ENCODE data around the gene CAVIN4.
A peak's percentile ranks its signal among the peaks of the same experiment; 100 is the strongest.

CAVIN4 gene

DNA sequence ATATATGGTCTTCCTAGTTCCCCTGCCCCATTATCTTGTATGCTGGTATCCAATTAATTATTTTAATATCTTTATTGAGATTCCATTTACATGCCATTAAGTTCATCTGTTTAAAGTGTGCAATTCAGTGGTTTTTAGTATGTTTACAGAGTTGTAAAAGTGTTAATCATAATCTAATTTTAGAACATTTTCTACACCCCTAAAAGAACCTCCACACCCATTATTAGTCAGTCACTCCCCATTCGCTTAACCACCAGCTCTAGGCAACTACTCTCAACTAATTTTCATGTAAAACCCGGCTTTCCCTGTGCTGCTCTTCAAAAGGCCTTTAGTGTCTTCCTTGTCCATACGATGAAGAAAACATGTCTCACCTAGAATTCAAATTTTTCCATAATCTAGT is 20.8 kb upstream of the CAVIN4 start:
- Mint-ChIP-seq H3K27me3 (ENCODE audit: low read depth, poor library complexity) (no peaks in the 10 kb centered on the region), H3K4me3 (no peak overlapping the region), H3K27ac (no peak overlapping the region), H3K9me3 (no peaks in the 10 kb centered on the region), H3K4me1 (no peaks in the 10 kb centered on the region), H3K36me3 (ENCODE audit: low read depth) (peaks cover 39% of the 10 kb centered on the region)
- TF ChIP-seq, protein P1, sequence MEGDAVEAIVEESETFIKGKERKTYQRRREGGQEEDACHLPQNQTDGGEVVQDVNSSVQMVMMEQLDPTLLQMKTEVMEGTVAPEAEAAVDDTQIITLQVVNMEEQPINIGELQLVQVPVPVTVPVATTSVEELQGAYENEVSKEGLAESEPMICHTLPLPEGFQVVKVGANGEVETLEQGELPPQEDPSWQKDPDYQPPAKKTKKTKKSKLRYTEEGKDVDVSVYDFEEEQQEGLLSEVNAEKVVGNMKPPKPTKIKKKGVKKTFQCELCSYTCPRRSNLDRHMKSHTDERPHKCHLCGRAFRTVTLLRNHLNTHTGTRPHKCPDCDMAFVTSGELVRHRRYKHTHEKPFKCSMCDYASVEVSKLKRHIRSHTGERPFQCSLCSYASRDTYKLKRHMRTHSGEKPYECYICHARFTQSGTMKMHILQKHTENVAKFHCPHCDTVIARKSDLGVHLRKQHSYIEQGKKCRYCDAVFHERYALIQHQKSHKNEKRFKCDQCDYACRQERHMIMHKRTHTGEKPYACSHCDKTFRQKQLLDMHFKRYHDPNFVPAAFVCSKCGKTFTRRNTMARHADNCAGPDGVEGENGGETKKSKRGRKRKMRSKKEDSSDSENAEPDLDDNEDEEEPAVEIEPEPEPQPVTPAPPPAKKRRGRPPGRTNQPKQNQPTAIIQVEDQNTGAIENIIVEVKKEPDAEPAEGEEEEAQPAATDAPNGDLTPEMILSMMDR (IDR thresholded peaks at IDR 0.05): no peak
- DNase-seq: no peak

DNA sequence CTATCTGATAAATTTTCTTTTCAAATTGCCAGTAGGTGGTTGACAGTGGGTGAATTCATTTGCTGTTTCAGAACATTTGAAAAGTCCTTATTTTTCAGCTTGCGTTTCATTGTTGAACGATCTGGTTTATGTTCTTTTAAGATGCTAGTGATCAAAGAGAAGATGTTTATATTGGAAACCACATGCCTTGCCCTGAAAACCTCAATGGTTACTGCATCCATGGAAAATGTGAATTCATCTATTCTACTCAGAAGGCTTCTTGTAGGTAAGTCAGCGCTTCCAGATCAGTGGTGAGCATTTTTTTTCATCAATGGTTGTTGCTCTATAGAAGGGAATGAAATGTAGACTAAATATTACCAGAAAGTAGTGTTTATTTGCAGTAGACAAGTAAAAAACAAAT is 16.6 kb upstream of the CAVIN4 start:
- DNase-seq: no peak
- Mint-ChIP-seq H3K4me3 (no peak overlapping the region), H3K9me3 (no peaks in the 10 kb centered on the region), H3K27me3 (ENCODE audit: low read depth, poor library complexity) (no peaks in the 10 kb centered on the region), H3K36me3 (ENCODE audit: low read depth) (peaks cover 42% of the 10 kb centered on the region), H3K4me1 (no peaks in the 10 kb centered on the region), H3K27ac (no peak overlapping the region)
- TF ChIP-seq, protein P1 (IDR thresholded peaks at IDR 0.05): no peak

DNA sequence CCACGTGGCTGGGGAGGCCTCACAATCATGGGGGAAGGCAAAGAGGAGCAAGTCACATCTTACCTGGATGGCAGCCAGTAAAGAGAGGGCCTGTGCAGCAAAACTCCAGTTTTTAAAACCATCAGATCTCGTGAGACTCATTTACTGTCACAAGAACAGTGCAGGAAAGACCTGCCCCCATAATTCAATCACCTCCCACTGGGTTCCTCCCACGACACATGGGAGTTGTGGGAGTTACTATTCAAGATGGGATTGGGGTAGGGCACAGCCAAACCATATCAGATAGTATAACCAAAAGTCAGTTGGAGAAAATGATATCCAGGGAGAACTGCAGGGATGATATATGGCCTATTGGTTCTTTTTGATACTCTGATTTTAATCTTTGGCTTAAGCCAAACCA is 10.0 kb upstream of the CAVIN4 start:
- Mint-ChIP-seq H3K27ac (no peak overlapping the region), H3K4me3 (no peak overlapping the region), H3K27me3 (ENCODE audit: low read depth, poor library complexity) (no peaks in the 10 kb centered on the region), H3K9me3 (peaks cover 8% of the 10 kb centered on the region), H3K4me1 (no peaks in the 10 kb centered on the region), H3K36me3 (ENCODE audit: low read depth) (peaks cover 13% of the 10 kb centered on the region)
- DNase-seq: no peak
- TF ChIP-seq, protein P1 (IDR thresholded peaks at IDR 0.05): no peak

DNA sequence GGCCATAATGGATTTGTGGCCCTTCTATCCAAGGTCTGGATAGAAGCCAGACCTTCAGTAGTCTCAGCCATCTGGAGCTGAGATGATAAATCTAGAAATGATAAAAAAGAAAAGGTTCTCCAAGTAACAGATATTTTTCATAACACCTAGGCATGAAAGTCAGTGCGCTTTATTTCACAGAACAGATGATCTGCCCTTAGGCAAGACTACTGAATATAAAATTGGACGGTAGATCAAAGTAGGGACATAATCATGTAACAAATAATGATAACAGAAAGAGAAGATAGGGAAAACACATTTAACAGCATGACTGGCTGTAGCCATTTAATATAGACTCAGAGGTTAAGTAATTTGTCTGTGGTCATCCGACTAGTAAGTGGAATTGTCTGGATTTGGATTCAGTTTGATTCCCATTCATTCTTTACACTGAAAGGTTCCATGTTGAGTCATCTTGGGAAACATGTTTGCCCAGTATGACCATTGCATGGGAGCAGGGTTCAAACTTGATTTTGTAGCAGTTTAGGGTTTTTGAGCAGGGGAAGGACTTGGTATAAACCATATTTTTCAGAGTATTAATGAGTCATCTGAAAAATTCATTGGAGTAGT is 4.1 kb upstream of the CAVIN4 start:
- no peak for DNase-seq
- TF ChIP-seq, protein P1 (IDR thresholded peaks at IDR 0.05): no peak
- H3K9me3 Mint-ChIP-seq: peaks cover 3% of the 10 kb centered on the region
- H3K4me1 Mint-ChIP-seq: no peaks in the 10 kb centered on the region
- peaks cover 52% of the 10 kb centered on the region for H3K36me3 Mint-ChIP-seq (ENCODE audit: low read depth)
- no peaks in the 10 kb centered on the region for H3K27me3 Mint-ChIP-seq (ENCODE audit: low read depth, poor library complexity)
- peak overlapping the region; percentile 52 for H3K27ac Mint-ChIP-seq
- no peak overlapping the region for H3K4me3 Mint-ChIP-seq

DNA sequence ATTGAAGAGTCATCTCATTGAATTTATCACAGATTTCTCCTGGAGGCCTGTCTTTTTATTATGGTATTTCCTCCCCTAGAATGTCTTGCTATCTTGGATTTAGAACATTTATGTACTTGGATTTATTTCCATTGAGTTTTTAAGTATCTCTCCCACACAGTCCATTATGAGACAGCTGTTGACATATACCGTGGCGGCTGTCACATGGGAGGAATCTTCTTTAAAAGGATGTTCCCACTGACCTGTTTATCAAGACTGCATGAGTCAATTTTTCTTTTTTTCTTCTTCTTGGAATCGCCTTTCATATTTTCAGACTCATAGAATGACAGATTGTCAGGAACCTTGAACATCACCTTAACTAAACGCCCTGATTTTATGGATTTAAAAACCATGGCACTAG is 2.9 kb upstream of the CAVIN4 start:
- Mint-ChIP-seq H3K27ac (no peak overlapping the region), H3K36me3 (ENCODE audit: low read depth) (peaks cover 58% of the 10 kb centered on the region), H3K4me1 (no peaks in the 10 kb centered on the region), H3K9me3 (no peaks in the 10 kb centered on the region), H3K4me3 (no peak overlapping the region), H3K27me3 (ENCODE audit: low read depth, poor library complexity) (no peaks in the 10 kb centered on the region)
- TF ChIP-seq, protein P1 (IDR thresholded peaks at IDR 0.05): no peak
- DNase-seq: no peak

DNA sequence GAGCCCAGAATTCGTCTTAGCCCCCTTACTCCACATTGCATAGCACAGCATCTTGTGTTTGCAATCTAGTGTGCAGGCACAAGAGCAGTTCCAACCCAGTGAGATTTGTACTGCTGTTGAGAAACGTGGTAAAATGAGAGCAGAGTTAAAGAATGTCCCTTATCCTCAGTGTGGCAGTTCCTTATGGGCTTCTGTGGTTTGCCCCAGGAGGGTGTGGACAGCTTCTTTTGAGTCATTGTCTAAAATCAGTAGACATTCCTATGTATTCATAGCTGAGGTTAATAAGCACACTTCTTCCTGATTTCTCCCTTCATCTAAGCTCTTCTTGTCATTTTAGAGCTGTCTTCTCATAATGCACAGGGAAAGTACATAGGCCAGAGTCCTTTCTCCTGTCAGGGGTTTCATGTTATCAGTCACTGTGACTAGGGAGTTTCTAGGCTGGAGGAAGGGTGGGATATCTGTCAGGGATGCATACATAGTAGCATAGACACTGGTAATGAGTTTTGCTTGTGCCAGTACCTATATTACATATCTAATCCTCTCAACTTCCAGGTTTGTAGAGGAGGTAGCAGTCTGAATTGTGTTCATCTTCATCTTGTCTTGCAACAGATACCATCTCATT is 2.0 kb upstream of the CAVIN4 start:
- DNase-seq: no peak
- Mint-ChIP-seq H3K9me3 (no peaks in the 10 kb centered on the region), H3K4me1 (no peaks in the 10 kb centered on the region), H3K4me3 (no peak overlapping the region), H3K27ac (peak overlapping the region; percentile 90), H3K36me3 (ENCODE audit: low read depth) (peaks cover 58% of the 10 kb centered on the region), H3K27me3 (ENCODE audit: low read depth, poor library complexity) (no peaks in the 10 kb centered on the region)
- TF ChIP-seq, protein P1 (IDR thresholded peaks at IDR 0.05): no peak
